Panc1 (cell line): ENCODE data around the gene DOCK11.

Experiments used
- REST ChIP-seq, 2 experiments: IDR thresholded peaks; 2 replicates each; pipeline ENCODE4 v1.6.1; 2011 to 2012; ENCODE audit warnings: low read depth in 2 of 2, control low read depth in 1 of 2, low read length in 1 of 2, mild to moderate bottlenecking in 1 of 2, moderate library complexity in 1 of 2; ENCODE audit not compliant: insufficient read depth in 1 of 2
- TF ChIP-seq, protein P1 (sequence below): fragments of 450-650 bp; IDR thresholded peaks from 2 replicates; pipeline ENCODE4 v1.5.1; 2017; ENCODE audit warnings: mild to moderate bottlenecking

GRCh38 chrX:118540342-118540741, 44.7 kb downstream of the DOCK11 start:
- TF ChIP-seq, protein P1, sequence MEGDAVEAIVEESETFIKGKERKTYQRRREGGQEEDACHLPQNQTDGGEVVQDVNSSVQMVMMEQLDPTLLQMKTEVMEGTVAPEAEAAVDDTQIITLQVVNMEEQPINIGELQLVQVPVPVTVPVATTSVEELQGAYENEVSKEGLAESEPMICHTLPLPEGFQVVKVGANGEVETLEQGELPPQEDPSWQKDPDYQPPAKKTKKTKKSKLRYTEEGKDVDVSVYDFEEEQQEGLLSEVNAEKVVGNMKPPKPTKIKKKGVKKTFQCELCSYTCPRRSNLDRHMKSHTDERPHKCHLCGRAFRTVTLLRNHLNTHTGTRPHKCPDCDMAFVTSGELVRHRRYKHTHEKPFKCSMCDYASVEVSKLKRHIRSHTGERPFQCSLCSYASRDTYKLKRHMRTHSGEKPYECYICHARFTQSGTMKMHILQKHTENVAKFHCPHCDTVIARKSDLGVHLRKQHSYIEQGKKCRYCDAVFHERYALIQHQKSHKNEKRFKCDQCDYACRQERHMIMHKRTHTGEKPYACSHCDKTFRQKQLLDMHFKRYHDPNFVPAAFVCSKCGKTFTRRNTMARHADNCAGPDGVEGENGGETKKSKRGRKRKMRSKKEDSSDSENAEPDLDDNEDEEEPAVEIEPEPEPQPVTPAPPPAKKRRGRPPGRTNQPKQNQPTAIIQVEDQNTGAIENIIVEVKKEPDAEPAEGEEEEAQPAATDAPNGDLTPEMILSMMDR, result no peak
- no peak for TF ChIP-seq REST (IDR thresholded peaks at IDR 0.05; ENCODE audit: insufficient read depth in 1 of 2, low read depth in 2 of 2, low read length in 1 of 2)
